EH (cell line): ENCODE measurements around the gene DRC1.

Source experiments
- DNase-seq: peaks from one replicate; pipeline ENCODE4 v3.0.0-alpha.2; 2015; ENCODE audit warnings: low read depth

The DRC1 gene

GRCh38 chr2:26477911-26478253, 76.2 kb downstream of the DRC1 start, which contains the start of gene OTOF:
Gene OTOF (minus strand): TSS chr2:26478124.
- peak; percentile 87 for DNase-seq

- DNase-seq = no peak
These were observed 76.6 kb downstream of the DRC1 start for GRCh38 chr2:26478366-26478765.

- no peak for DNase-seq
These were observed 77.5 kb downstream of the DRC1 start for GRCh38 chr2:26479131-26479788.

GRCh38 chr2:26479789-26480565, 78.3 kb downstream of the DRC1 start:
- DNase-seq = no peak

- DNase-seq = no peak
These were observed 79.1 kb downstream of the DRC1 start for GRCh38 chr2:26480566-26481423.

GRCh38 chr2:26481706-26482105, 80.0 kb downstream of the DRC1 start:
- DNase-seq = no peak

- DNase-seq = no peak
These were observed 80.7 kb downstream of the DRC1 start for GRCh38 chr2:26482211-26483026.

- no peak for DNase-seq
These were observed 81.3 kb downstream of the DRC1 start for GRCh38 chr2:26483027-26483326.

GRCh38 chr2:26483516-26483915, 81.8 kb downstream of the DRC1 start:
- DNase-seq = no peak

- no peak for DNase-seq
These were observed 82.3 kb downstream of the DRC1 start for GRCh38 chr2:26483957-26484565.

GRCh38 chr2:26484579-26484978, 82.9 kb downstream of the DRC1 start:
- no peak for DNase-seq

GRCh38 chr2:26485099-26485498, 83.4 kb downstream of the DRC1 start:
- DNase-seq = no peak

- no peak for DNase-seq
These were observed 84.2 kb downstream of the DRC1 start for GRCh38 chr2:26485725-26486418.

GRCh38 chr2:26486789-26487188, 85.1 kb downstream of the DRC1 start:
- DNase-seq = no peak

GRCh38 chr2:26487192-26487591, 85.5 kb downstream of the DRC1 start:
- no peak for DNase-seq

GRCh38 chr2:26488463-26489212, 86.9 kb downstream of the DRC1 start:
- no peak for DNase-seq

GRCh38 chr2:26489213-26489850, 87.6 kb downstream of the DRC1 start:
- no peak for DNase-seq

- DNase-seq = peak; percentile 25
These were observed 89.9 kb downstream of the DRC1 start for GRCh38 chr2:26491563-26492167.

GRCh38 chr2:26492749-26493515, 91.2 kb downstream of the DRC1 start:
- no peak for DNase-seq
